IgD-negative memory B cell (primary cell): ENCODE data around the gene HS2ST1. TPM values are rescaled to one million over a fixed set of nuclear protein-coding genes. Genes with fewer than 3 reads are reported as not detected.

Source experiments
- H3K27ac Mint-ChIP-seq, 3 donors: one replicate each; pipeline ENCODE4 v1.8.0; 2020 to 2022; ENCODE audit warnings: mild to moderate bottlenecking in 3 of 3, mixed read lengths in 3 of 3, moderate library complexity in 1 of 3
- H3K27me3 Mint-ChIP-seq: one replicate; pipeline ENCODE4 v1.8.0; 2021; ENCODE audit warnings: mixed read lengths
- H3K36me3 Mint-ChIP-seq: one replicate; pipeline ENCODE4 v1.8.0; 2020; ENCODE audit warnings: mild to moderate bottlenecking, mixed read lengths
- H3K4me1 Mint-ChIP-seq, 3 donors: one replicate each; pipeline ENCODE4 v1.8.0; 2020 to 2022; ENCODE audit warnings: mixed read lengths in 3 of 3, mild to moderate bottlenecking in 1 of 3
- H3K4me3 Mint-ChIP-seq, 4 donors: one replicate each; pipeline ENCODE4 v1.8.0; 2020 to 2022; ENCODE audit warnings: mild to moderate bottlenecking in 4 of 4, mixed read lengths in 4 of 4, moderate library complexity in 3 of 4
- H3K9me3 Mint-ChIP-seq, 3 donors: one replicate each; pipeline ENCODE4 v1.8.0; 2020 to 2021; ENCODE audit warnings: mixed read lengths in 3 of 3, mild to moderate bottlenecking in 1 of 3
- polyA plus RNA-seq: library from polyadenylated mRNA; unstranded; fragments of 300-500 nt; fragmentation: Illumina TruSeq; gene quantifications from one replicate; pipeline ENCODE4 v1.2.3, GENCODE V29; 2021

Gene HS2ST1
- polyA plus RNA-seq, 1 donor from 2014 or later, result 7.2 TPM

DNA sequence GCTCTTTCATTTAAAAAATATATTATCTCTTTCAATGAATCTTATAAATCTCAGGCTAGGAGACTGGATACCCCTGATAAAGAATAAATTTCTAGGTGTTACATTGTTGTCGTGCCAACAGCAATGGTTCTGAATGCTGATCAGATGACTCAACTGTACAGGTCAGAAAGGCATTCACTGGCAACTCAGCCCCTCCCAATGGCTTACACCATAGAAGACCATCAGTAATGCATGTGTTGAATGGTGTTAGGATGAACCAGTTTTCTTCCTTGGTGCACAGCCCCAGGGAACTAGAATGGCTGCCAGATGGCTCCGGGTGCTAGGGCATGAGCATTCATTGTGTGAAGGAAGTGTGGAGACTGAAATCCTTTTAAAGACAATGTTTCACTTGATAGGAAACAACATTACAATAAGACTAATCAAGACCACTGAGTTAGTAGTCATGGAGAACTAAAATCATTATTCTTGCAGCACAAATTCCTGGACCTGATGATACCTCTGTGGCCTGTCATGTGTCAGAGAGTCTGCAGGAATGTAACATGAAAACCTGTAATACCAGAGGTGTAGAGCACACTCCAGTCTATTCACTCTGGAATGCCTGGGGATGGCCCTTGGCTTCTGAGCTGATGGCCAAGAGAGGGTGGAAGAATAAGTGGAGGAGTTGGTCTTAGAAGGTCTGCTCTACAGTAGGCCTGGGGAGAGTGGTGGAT lies 226.6 kb downstream of the HS2ST1 start:
- Mint-ChIP-seq H3K9me3 (peaks cover 0 to 3% (median 0%) of the 10 kb centered on the region in 3 donors), H3K27ac (no peak overlapping the region), H3K4me1 (no peaks in the 10 kb centered on the region), H3K36me3 (no peaks in the 10 kb centered on the region), H3K27me3 (peaks cover 5% of the 10 kb centered on the region), H3K4me3 (no peak overlapping the region)

DNA sequence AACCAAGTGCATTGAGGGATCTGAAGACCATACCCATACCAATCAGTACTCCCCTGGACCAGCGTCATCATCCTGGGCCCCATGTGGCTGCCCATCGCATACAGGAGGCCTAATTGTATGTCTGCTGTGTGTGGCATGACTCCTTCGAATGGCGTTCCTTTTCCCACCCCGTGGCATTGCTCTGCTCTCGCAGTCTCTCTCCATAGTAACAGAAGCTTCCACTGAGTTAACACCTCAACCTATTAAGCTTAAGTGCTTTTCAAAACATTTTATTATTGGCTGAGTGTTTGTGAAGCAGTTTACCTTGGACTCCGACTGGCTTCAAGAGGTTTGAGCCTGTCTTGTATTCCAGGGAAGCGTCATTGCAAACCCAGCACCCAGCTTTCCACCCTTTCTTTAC lies 227.1 kb downstream of the HS2ST1 start:
- H3K9me3 Mint-ChIP-seq, result peaks cover 0 to 3% (median 0%) of the 10 kb centered on the region in 3 donors
- no peaks in the 10 kb centered on the region for H3K4me1 Mint-ChIP-seq
- H3K27me3 Mint-ChIP-seq, result peaks cover 4% of the 10 kb centered on the region
- H3K4me3 Mint-ChIP-seq, result no peak overlapping the region
- H3K27ac Mint-ChIP-seq, result no peak overlapping the region
- no peaks in the 10 kb centered on the region for H3K36me3 Mint-ChIP-seq

- Mint-ChIP-seq H3K36me3 (no peaks in the 10 kb centered on the region), H3K9me3 (peaks cover 0 to 3% (median 2%) of the 10 kb centered on the region in 3 donors), H3K4me1 (no peaks in the 10 kb centered on the region), H3K27ac (no peak overlapping the region), H3K27me3 (peaks cover 4% of the 10 kb centered on the region), H3K4me3 (no peak overlapping the region)
These were observed 229.1 kb downstream of the HS2ST1 start for GRCh38 chr1:87143413-87144135.

DNA sequence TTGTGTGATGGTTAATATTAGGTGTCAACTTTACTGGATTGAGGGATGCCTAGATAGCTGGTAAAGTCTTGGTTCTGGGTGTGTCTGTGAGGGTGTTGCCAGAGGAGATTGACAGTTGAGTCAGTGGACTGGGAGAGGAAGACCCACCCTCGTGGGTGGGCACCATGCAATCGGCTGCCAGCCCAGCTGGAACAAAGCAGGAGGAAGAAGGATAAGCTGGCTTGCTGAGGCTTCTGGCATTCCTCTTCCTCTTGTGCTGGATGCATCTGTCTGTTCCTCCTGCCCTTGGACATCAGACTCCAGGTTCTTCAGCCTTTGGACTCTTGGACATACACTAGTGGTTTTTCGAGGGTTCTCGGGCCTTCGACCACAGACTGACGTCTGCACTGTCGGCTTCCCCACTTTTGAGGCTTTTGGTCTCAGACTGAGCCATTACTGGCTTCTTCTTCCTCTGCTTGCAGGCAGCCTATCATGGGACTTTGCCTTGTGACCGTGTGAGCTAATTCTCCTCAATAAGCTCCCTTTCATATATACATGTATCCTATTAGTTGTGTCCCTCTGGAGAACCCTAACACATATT lies 230.0 kb downstream of the HS2ST1 start:
- Mint-ChIP-seq H3K27ac (no peak overlapping the region), H3K4me1 (no peaks in the 10 kb centered on the region), H3K27me3 (peaks cover 9% of the 10 kb centered on the region), H3K4me3 (no peak overlapping the region), H3K36me3 (no peaks in the 10 kb centered on the region), H3K9me3 (peaks cover 0 to 3% (median 2%) of the 10 kb centered on the region in 3 donors)

DNA sequence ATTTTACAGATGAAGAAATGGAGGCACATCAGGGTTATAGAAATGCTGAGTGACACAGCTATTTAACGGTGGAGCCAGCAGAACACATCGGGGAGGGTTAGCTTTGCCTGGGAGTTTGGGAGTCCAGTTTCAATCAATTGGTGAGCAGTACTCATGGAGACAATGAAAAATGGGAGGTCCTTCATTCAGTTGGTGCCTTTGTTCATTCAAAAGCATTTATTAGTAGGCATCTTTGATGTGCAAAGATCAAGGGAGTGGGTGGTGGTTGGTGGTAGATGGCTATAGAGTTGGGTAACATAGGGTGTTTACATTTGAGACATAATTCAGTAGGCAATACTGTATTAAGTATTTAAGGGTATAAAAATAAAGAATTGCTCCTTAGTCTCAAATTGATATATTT lies 230.5 kb downstream of the HS2ST1 start:
- no peak overlapping the region for H3K27ac Mint-ChIP-seq

GRCh38 chr1:87146538-87146937 lies 232.1 kb downstream of the HS2ST1 start:
- Mint-ChIP-seq H3K4me1 (peaks cover under 1 to 4% (median 3%) of the 10 kb centered on the region in 3 donors), H3K27ac (no peak overlapping the region), H3K9me3 (peaks cover 0 to 3% (median 2%) of the 10 kb centered on the region in 3 donors), H3K27me3 (peaks cover 20% of the 10 kb centered on the region), H3K36me3 (no peaks in the 10 kb centered on the region), H3K4me3 (peak overlapping the region in 1 of 4 donors; percentile 28)

More for the DNA sequence above, 230.5 kb downstream of the HS2ST1 start:
- peaks cover 0 to 3% (median 2%) of the 10 kb centered on the region in 3 donors for H3K9me3 Mint-ChIP-seq
- no peaks in the 10 kb centered on the region for H3K4me1 Mint-ChIP-seq
- no peak overlapping the region for H3K4me3 Mint-ChIP-seq
- H3K36me3 Mint-ChIP-seq, result no peaks in the 10 kb centered on the region
- H3K27me3 Mint-ChIP-seq, result peaks cover 14% of the 10 kb centered on the region

GRCh38 chr1:87146986-87147385 lies 232.6 kb downstream of the HS2ST1 start:
- Mint-ChIP-seq H3K27me3 (peaks cover 24% of the 10 kb centered on the region), H3K9me3 (peaks cover 0 to 3% (median 2%) of the 10 kb centered on the region in 3 donors), H3K4me1 (peaks cover 2 to 8% (median 5%) of the 10 kb centered on the region in 3 donors), H3K36me3 (no peaks in the 10 kb centered on the region), H3K4me3 (no peak overlapping the region), H3K27ac (no peak overlapping the region)

GRCh38 chr1:87147851-87148250 lies 233.4 kb downstream of the HS2ST1 start:
- Mint-ChIP-seq H3K4me3 (no peak overlapping the region), H3K27me3 (peaks cover 27% of the 10 kb centered on the region), H3K27ac (peak overlapping the region in 1 of 3 donors; percentile 46), H3K36me3 (no peaks in the 10 kb centered on the region), H3K9me3 (peaks cover 0 to 3% (median 2%) of the 10 kb centered on the region in 3 donors), H3K4me1 (peaks cover 2 to 12% (median 8%) of the 10 kb centered on the region in 3 donors)

DNA sequence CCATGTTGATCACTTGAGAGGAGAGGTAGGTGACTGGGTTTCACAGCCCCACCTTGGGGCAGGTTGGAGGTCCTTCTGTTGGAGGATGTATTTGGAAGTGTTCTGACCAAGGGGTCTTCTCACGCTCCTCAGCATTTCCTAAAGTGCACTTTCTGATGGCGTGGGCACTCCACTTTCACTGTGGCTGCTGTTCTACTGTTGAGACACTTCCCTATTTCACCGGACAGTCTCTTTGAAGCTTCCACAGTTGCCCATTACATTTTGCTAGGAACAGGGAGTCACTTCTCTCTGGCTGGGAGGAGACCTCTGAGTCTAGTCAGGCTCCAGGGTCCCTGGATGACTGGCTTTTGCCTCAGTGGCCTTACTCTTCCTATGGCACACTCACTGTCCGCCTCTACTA lies 234.2 kb downstream of the HS2ST1 start:
- Mint-ChIP-seq H3K4me1 (peaks cover 2 to 12% (median 8%) of the 10 kb centered on the region in 3 donors), H3K36me3 (no peaks in the 10 kb centered on the region), H3K27me3 (peaks cover 29% of the 10 kb centered on the region), H3K4me3 (no peak overlapping the region), H3K27ac (peak overlapping the region in 1 of 3 donors; percentile 36), H3K9me3 (peaks cover 0 to 3% (median 2%) of the 10 kb centered on the region in 3 donors)

DNA sequence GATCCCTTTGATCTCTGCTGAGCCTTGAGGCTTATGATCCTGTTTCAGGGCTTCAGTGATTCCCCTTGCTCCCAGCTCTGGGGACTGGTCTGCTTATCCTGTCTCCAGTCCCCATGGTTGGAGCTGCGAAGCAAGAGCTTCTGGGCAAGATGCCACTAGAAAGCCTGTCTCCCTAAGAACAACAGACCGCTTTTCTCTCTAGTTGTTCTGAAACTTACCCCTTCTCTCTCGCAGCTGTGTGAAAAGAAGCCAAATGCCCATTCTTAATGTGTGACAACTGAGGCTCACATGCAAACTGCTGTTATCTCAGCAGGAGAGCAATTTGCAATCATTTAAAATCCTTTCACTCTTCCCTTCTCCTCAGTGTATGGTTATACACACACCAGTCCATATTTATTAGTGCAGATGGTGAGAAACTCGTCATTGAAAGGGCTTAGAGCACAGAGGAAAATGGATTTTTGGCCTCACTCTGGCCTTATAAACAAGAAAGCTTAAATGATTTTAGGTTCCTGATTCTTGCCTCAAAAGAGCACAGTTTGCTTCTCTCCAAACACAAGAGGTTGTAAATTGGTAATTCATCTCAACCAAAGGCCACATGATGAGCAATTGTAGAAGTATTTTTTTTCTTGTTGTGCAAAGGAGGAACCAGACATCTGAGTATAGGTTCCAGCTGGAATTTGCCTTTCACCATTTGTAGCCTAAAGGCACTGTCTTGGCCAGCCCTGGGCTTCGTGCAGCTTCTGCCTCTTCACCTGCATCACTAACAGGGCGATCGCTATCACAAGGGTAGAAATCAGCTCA lies 235.0 kb downstream of the HS2ST1 start:
- Mint-ChIP-seq H3K27ac (no peak overlapping the region), H3K27me3 (peaks cover 27% of the 10 kb centered on the region), H3K4me3 (no peak overlapping the region), H3K36me3 (no peaks in the 10 kb centered on the region), H3K9me3 (peaks cover 0 to 3% (median 2%) of the 10 kb centered on the region in 3 donors), H3K4me1 (peaks cover 2 to 12% (median 8%) of the 10 kb centered on the region in 3 donors)

GRCh38 chr1:87150143-87150542 lies 235.7 kb downstream of the HS2ST1 start:
- Mint-ChIP-seq H3K4me3 (no peak overlapping the region), H3K27ac (no peak overlapping the region), H3K27me3 (peaks cover 25% of the 10 kb centered on the region), H3K9me3 (peaks cover 0 to 3% (median 2%) of the 10 kb centered on the region in 3 donors), H3K36me3 (no peaks in the 10 kb centered on the region), H3K4me1 (peaks cover 2 to 12% (median 8%) of the 10 kb centered on the region in 3 donors)

DNA sequence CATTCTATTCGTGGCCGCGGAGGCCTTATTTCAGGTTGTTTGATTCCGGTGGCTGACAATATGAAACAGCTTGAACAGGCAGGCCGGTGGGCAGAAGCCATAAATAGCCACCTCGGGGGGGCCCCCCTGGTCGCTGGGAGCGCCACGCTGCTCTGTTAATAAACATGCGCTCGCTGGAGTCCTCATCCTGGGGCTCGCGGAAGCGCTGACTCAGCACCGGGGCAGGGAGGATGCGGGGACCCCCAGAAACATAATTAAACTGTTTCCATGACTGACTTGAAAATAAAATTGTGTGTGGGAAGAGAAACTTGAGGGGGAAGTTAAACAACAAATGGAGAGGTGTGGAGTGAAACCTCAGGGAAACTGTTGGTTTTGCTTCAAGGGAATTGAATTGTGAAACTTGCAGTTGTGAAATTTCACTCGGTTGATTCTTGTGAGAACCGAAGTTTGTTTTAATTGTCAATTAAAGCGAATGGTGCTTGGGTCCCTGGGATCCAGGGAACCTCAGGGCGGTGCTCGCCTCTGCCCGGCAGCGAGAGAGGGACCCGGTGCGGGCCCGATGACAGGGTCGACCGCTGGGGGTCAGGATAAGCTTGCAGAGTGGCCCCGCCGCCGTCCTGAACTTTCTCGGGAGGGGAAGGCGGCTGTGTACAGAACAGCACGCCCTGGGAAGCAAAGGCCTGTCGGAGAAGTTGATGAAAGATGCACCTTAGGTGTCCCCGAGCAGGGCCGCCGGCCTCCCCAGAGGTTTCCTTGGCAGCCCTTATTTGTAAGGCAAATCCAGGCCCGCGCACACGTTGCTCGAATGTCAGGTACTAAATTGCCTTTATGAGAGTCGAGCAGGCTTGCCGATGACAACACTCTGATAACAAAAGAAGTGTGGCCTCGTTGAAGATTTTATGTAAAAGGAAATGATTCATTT lies 237.3 kb downstream of the HS2ST1 start:
- H3K9me3 Mint-ChIP-seq, result peaks cover 0 to under 1% (median 0%) of the 10 kb centered on the region in 3 donors
- peaks cover 25% of the 10 kb centered on the region for H3K27me3 Mint-ChIP-seq
- H3K36me3 Mint-ChIP-seq, result no peaks in the 10 kb centered on the region
- H3K4me1 Mint-ChIP-seq, result peaks cover 2 to 12% (median 8%) of the 10 kb centered on the region in 3 donors
- H3K27ac Mint-ChIP-seq, result no peak overlapping the region
- H3K4me3 Mint-ChIP-seq, result peak overlapping the region; percentile 69 to 93 (median 86)

- peaks cover 2 to 12% (median 8%) of the 10 kb centered on the region in 3 donors for H3K4me1 Mint-ChIP-seq
- H3K27me3 Mint-ChIP-seq, result peaks cover 20% of the 10 kb centered on the region
- H3K9me3 Mint-ChIP-seq, result no peaks in the 10 kb centered on the region
- no peaks in the 10 kb centered on the region for H3K36me3 Mint-ChIP-seq
- H3K27ac Mint-ChIP-seq, result no peak overlapping the region
- no peak overlapping the region for H3K4me3 Mint-ChIP-seq
These were observed 239.9 kb downstream of the HS2ST1 start for GRCh38 chr1:87154384-87154783.

- Mint-ChIP-seq H3K4me3 (no peak overlapping the region), H3K4me1 (peaks cover 2 to 12% (median 8%) of the 10 kb centered on the region in 3 donors), H3K9me3 (no peaks in the 10 kb centered on the region), H3K36me3 (no peaks in the 10 kb centered on the region), H3K27ac (no peak overlapping the region), H3K27me3 (peaks cover 15% of the 10 kb centered on the region)
These were observed 240.7 kb downstream of the HS2ST1 start for GRCh38 chr1:87155170-87155569.
